Anterior cingulate cortex (tissue), 58 donors: ENCODE results near the gene FAM170A.
A peak's percentile ranks its signal among the peaks of the same experiment; 100 is the strongest.

Source experiments
- DNase-seq, 58 donors: peaks; one replicate each; lab custom pipeline; 2025; lab: John Stamatoyannopoulos, UW

FAM170A gene, protein sequence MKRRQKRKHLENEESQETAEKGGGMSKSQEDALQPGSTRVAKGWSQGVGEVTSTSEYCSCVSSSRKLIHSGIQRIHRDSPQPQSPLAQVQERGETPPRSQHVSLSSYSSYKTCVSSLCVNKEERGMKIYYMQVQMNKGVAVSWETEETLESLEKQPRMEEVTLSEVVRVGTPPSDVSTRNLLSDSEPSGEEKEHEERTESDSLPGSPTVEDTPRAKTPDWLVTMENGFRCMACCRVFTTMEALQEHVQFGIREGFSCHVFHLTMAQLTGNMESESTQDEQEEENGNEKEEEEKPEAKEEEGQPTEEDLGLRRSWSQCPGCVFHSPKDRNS

DNA sequence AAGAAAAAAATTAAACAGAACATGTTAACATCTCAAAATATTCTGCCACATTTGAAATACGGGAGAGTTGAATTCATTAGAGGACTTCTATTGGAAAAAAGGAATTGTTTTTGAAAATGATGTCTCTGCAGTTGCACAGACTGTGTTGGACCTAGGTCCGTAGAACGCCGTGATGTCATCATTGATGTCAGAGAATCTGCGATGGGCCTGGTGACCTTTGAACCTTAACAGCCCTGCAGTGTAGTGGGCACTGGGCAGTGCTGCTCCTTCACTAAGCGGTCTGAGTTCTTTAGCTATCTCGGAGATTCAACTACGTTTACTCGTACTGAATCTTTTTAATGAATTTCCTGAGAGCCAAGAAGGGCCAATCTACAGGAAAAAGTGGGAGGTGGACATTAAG, at the start of gene FAM170A:
Gene FAM170A (plus strand): TSS at position 220 of the 400 bp plus-strand sequence. CDS start 211 bp downstream, outside the sequence.
- no peak for DNase-seq

DNA sequence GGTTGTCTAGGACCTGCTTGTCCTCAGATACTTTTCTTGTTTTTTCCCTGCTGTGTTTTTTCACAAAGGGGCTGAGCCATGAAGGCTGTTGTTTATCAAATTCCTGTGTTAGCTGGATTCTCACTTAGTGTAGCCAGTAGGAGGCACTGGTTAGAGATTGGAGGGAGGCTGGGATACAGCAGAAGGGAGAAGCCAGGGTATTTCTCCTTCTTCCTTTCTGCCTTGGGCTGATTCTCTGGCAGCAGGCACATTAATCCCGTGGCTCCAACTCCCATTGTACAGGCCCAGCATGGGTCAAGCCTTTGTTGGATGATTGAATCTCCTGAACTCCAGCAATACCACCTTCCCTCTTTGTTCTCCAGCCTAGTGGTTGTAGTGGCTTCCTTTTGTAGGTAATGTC, 46.4 kb upstream of the FAM170A start:
- DNase-seq: no peak

DNA sequence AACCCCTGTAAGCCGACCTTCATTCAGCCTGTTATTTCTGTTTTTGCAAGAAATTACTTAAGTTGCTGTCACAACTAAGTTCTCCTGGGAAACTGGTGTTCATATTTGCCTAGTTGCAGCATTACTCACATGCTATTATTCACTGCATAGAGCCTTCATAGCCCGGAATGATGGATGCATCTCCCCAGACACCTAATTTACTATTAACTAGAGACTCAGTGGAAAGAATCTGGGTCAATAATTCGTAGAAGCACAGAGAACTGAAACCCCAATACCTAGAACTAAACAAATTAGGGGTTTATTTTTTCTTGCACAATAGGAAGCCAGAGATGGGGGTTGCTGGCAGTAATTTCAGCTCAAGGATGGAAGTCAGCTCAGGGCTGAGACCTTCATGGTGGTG, 45.7 kb upstream of the FAM170A start:
- no peak for DNase-seq

DNA sequence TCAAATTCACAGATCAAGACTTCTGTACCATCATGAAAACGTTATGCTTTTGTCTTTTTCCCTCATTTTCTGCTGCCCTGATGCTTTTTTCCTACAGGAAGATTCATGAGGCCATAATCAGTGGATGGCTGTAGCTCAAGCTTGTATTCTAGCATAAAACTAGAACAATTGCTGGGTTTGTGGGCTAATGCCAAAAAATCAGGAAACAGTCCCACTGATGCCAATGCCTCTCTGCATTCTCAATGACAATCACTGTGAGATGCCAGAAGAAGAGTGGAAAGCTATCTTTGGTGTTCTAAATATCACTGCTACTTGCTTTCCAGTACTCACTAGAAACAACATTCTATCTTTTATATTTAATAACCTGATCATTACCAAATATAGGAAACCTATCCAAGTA, 33.3 kb upstream of the FAM170A start:
- DNase-seq: peak in 16 of 58 donors; percentile 0 to 47 (median 3)

DNA sequence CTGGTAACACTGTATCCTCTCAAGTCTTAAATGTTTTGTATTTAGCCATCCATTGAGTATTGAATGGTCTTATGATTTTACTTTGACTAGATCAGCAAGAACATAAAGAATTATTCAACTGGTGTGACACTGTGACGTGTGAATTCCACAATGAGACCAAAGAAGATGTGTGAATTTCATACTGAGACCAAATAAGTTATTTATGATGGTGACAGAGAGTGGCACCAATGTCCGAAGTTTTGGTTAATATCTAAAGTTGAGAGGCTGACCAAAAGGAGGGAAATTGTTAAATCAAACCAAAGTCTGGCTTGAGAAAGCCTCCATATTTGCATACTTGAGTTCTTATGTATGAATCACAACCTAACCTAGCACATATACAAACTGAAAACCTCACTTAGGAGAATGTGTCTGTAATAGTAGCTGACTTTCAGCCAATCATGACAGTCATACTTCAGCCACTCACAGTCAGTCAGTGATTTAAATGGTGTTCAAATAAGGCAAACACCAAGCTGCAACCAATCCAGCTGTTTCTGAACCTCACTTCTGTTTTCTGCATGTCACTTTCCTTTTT, 31.5 kb upstream of the FAM170A start:
- DNase-seq: no peak

GRCh38 chr5:119613937-119614336, 15.4 kb upstream of the FAM170A start:
- DNase-seq: no peak

GRCh38 chr5:119614838-119615237, 14.5 kb upstream of the FAM170A start:
- peak in 1 of 58 donors; percentile 25 for DNase-seq

DNA sequence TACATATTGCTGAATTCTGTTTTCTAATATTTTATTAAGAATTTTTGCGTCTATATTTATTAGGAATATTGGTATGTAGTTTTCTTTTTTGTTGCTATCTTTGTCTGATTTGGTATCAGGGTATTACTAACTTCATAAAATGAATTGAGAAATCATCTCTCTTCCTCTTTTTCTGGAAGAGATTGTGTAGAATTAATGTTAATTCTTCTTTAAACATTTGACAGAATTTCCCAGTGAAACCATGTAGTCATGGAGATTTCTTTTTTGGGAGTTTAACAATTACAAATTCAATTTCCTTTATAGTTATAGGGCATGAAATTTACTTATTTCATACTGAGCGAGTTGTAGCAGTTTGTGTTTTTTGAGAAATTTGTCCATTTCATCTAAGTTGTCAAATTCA, 3.3 kb upstream of the FAM170A start:
- DNase-seq: no peak

GRCh38 chr5:119630752-119631440, 1.5 kb downstream of the FAM170A start:
- no peak for DNase-seq

DNA sequence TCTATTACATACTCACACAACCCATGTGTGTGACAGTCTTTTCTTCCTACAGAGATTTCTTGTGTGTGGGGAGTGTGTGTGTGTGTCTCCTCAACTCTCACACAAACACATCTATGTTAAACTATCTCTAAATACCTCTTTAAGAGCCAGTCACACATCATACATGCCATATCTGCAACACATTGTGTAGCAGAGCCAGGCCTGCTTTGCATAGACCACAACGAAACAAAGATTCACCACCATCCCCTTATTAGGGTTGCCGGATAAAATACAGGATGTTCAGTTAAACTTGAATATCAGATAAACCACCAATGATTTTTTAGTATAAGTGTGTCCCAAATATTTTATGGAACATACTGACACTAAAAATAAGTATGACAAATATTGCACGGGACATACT, 2.3 kb downstream of the FAM170A start:
- no peak for DNase-seq

DNA sequence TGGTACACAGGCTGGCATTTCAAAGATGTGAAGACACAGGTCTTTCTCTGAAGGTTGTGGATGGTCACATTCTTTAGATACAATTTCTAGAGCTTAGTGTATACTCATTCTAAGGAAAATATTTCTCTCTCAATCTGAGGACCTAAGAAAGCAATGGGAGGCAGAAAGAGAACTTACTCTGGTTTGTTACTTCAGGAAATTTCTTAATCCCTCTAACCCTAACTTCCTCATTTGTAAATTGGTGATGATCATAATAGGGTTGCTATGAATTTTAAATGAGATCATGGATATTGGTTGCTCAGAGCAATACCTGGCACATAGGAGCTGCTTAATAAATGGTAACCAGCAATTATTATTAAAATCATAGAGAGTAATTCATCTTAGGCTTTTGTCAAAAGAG, 22.1 kb downstream of the FAM170A start:
- no peak for DNase-seq

DNA sequence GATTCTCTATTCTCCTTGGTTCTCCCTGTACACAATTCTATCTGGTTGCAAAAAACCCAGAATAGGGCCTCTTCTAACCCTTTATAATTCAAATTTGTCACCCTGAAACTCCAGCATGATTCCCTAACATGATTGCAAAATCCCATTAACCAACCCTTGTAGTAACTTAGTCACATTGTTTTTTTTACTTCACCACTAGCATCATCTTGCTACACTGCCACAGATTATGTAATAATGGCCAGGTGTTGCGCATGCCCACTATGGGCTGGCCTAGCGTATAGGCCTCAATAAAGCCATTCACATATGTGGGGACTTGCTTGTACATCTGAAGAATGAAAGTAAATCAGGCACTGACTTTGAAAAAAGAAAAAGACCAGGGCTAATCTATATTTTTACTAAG, 25.7 kb downstream of the FAM170A start:
- DNase-seq: no peak

- no peak for DNase-seq
These were observed 26.7 kb downstream of the FAM170A start for GRCh38 chr5:119656023-119656422.

DNA sequence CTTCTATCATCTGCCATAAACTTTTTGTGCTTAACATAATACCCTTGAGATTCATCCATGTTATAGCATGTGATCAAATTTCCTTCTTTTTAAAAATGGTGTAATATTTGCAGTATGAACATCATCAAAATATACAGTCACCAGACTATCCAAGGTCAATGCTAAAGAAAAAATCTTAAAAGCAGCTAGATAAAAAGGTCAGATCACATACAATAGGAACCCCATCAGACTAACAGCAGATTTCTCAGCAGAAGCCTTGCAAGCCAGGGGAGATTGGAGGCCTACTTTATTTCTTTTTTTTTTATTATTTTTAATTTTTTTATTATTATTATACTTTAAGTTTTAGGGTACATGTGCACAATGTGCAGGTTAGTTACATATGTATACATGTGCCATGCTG, 37.2 kb downstream of the FAM170A start:
- no peak for DNase-seq

GRCh38 chr5:119678351-119679028, 49.1 kb downstream of the FAM170A start:
- no peak for DNase-seq

DNA sequence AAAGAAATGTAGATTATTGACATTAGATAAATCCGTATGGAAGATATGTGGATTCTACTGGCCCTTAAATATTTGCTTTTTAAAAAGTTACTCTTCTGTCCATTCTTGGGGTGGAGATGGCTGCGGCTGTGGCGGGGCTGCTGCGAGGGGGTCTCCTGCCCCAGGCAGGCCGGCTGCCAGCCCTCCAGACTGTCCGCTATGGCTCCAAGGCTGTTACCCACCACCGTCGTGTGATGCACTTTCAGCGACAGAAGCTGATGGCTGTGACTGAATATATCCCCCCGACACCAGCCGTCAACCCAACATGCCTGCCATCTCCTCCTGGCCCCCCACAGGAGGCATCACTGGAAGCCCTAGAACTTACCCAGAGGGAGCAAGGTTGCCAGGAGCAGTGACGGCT, 50.7 kb downstream of the FAM170A start:
- DNase-seq: no peak

DNA sequence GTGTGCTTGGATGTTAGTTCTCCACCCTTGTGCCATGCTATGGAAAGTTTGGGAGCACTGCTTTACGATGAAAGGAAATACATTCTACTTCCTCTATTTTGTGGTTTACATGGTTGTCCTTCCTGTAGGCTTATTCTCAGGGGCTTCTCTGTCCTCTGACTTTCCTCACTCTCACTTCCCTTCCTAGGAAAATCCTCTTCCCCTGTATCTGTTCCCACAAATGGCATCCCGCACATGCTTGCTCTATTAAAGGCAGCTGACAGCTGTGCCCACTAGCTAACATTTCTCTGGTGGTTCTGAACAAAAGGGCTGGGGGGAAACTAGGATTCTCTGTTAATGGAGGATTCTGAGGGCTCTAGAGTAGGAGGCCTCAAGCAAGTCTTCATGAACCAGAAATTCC, 52.4 kb downstream of the FAM170A start:
- no peak for DNase-seq

DNA sequence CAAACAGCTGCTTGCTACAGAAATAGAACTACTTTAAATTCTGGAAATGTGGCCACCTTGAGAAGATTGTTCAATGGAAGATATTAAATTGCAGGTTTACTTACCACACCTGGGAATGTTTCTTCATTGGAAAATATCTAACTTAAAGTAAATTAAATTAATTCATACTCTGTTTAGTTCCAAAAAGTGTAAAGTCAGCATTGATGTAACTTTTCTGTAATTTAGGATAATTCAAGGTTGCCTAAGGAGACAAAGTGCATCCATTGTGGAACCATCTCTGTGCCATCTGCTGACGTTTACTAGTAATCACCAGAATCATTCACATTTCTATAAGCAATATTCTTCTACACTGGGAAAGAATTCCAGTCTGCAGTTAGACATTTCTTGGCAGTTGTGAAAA, 53.0 kb downstream of the FAM170A start:
- DNase-seq: no peak
